HEK293T (cell line): ENCODE results near the gene HS3ST4.

ENCODE experiments used
- BHLHE40 ChIP-seq: fragments of 450-650 bp; IDR thresholded peaks from 2 replicates; pipeline ENCODE4 v1.6.1; 2016; ENCODE audit warnings: mild to moderate bottlenecking, moderate library complexity, borderline replicate concordance
- CTBP1 ChIP-seq: fragments of 450-650 bp; IDR thresholded peaks from 2 replicates; pipeline ENCODE4 v1.6.1; 2016; ENCODE audit warnings: borderline replicate concordance
- ELF4 ChIP-seq: fragments of 450-650 bp; IDR thresholded peaks from 2 replicates; pipeline ENCODE4 v1.6.1; 2017; ENCODE audit warnings: antibody characterized with exemption
- FOXM1 ChIP-seq: fragments of 450-650 bp; IDR thresholded peaks from 2 replicates; pipeline ENCODE4 v1.6.1; 2017; ENCODE audit warnings: mild to moderate bottlenecking, borderline replicate concordance
- L3MBTL2 ChIP-seq: fragments of 450-650 bp; conservative IDR thresholded peaks from 2 replicates; pipeline ENCODE4 v1.6.1; 2016; ENCODE audit warnings: mild to moderate bottlenecking
- ZNF384 ChIP-seq: fragments of 450-650 bp; IDR thresholded peaks from 2 replicates; pipeline ENCODE4 v1.6.1; 2016

- TF ChIP-seq BHLHE40 (no peak), ELF4 (no peak), CTBP1 (no peak), FOXM1 (no peak), L3MBTL2 (no peak), ZNF384 (no peak)
Measured at GRCh38 chr16:26005336-26005735, 313.6 kb downstream of the HS3ST4 start.
